ENCODE results near the gene TPP1.

DNA sequence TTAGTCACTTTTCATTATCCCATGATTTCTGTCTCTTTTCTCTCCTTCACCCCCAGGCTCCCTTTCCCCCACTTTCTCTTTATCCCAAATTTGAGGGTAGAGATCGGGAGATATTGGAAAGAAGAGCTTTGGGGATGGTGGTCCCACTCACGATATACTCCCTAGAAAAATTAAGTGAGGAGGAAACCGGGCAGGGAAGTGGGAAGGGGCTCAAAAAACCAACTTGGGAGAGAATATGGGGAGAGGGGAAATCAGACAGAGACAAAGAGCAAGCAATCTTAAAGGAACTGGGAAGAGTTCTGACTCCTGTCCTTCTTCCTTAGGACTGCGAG lies 37.3 kb upstream of the TPP1 start:
- TF ChIP-seq, protein P1, sequence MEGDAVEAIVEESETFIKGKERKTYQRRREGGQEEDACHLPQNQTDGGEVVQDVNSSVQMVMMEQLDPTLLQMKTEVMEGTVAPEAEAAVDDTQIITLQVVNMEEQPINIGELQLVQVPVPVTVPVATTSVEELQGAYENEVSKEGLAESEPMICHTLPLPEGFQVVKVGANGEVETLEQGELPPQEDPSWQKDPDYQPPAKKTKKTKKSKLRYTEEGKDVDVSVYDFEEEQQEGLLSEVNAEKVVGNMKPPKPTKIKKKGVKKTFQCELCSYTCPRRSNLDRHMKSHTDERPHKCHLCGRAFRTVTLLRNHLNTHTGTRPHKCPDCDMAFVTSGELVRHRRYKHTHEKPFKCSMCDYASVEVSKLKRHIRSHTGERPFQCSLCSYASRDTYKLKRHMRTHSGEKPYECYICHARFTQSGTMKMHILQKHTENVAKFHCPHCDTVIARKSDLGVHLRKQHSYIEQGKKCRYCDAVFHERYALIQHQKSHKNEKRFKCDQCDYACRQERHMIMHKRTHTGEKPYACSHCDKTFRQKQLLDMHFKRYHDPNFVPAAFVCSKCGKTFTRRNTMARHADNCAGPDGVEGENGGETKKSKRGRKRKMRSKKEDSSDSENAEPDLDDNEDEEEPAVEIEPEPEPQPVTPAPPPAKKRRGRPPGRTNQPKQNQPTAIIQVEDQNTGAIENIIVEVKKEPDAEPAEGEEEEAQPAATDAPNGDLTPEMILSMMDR (IDR thresholded peaks at IDR 0.05), result no peak
- TF ChIP-seq POLR2A (IDR thresholded peaks at IDR 0.05), result no peak
